Activated naive CD8-positive, alpha-beta T cell treated with anti-CD3 and anti-CD28 coated beads, Interleukin-2, amount 10 ng/mL, durations not matched to agents 7 days and 5 days (primary cell): ENCODE results near the gene TOPAZ1. TPM values are rescaled to one million over a fixed set of nuclear protein-coding genes. Genes with fewer than 3 reads are reported as not detected.

Experiments used
- ATAC-seq: fragments of 150-1000 bp; cut with Tn5 transposase; one replicate; pipeline ENCODE4 v1.10.0; 2021; ENCODE audit warnings: low read depth, moderate library complexity
- POLR2A ChIA-PET: fragments of 350-600 bp; sonication (Branson Sonifier 250); formaldehyde crosslinking; loops from one replicate; lab custom pipeline; 2021; ENCODE audit warnings: antibody characterized with exemption; lab: Charles Lee
- DNase-seq: peaks from one replicate; pipeline ENCODE4 v3.0.0; 2021
- H3K27ac Mint-ChIP-seq: one replicate; pipeline ENCODE4 v1.8.0; 2022; ENCODE audit warnings: mild to moderate bottlenecking, mixed read lengths
- H3K27me3 Mint-ChIP-seq: one replicate; pipeline ENCODE4 v1.8.0; 2022; ENCODE audit warnings: mild to moderate bottlenecking, moderate library complexity, mixed read lengths
- H3K36me3 Mint-ChIP-seq: one replicate; pipeline ENCODE4 v1.8.0; 2021; ENCODE audit warnings: mild to moderate bottlenecking, mixed read lengths
- H3K4me1 Mint-ChIP-seq: one replicate; pipeline ENCODE4 v1.8.0; 2021; ENCODE audit warnings: mixed read lengths
- H3K4me3 Mint-ChIP-seq: one replicate; pipeline ENCODE4 v1.8.0; 2022; ENCODE audit warnings: mild to moderate bottlenecking, moderate library complexity, mixed read lengths
- H3K9me3 Mint-ChIP-seq: one replicate; pipeline ENCODE4 v1.8.0; 2021; ENCODE audit warnings: mixed read lengths
- total RNA-seq, 2 experiments: library from RNA; stranded (reverse); gene quantifications; one replicate each; pipeline ENCODE4 v1.2.3, GENCODE V29; 2021

Gene TOPAZ1
- total RNA-seq, 2 experiments from 2014 or later: not detected

DNA sequence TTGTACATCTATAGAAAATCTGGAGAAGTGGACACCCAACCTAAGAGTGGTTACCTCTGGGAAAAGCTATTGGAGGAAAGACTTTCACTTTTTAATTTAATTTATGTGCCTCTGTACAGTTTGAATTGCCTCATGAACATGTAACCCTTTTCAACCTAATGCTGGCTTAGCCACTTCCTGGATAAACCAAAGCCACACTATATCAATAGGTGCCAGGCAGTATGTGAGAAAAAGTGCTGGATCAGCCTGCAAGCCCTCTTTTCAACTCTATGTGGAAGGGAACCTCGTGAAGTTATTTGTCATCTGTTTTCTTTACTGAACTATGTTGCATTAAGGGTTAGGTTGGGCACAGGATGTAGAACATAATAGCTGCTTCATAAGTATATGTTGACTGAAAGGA lies 9.3 kb upstream of the TOPAZ1 start:
- Mint-ChIP-seq H3K4me1 (peaks cover 14% of the 10 kb centered on the region), H3K27ac (no peak overlapping the region)

DNA sequence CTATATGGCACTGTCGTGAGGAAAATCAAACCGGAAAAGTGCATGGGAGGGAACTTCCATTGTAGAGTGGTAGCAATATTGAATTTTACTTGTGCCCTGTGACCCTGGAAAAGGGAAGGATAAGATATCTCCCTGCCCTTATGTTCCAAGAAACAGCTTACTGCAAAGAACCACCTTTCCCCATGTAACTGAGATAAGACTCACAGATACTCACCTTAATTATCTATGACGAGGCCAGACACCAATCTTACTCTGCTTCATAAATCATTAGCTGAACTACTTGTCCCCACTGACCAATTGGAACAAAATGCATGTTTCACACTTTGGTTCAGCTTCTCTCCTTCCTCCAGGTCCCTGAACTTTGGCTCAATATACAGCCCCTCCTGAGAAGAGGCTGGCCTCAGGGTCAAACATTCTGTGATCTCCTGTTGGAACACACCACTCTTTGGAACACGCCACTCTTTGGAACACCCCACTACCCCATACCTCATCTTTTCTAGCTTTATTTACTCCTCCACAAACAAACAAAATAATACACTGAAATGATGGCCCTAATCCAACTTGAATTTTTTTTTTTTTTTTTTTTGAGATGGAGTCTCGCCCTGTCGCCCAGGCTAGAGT lies 6.9 kb upstream of the TOPAZ1 start:
- peaks cover 12% of the 10 kb centered on the region for H3K27me3 Mint-ChIP-seq
- POLR2A ChIA-PET: interaction anchor here (0.9 kb wide), 1 partner anchor 103 kb away, joined by 3 read pairs; the partner anchor contains the start of gene TCAIM
- H3K36me3 Mint-ChIP-seq: no peaks in the 10 kb centered on the region
- H3K9me3 Mint-ChIP-seq: no peaks in the 10 kb centered on the region
- ATAC-seq (no peak), DNase-seq (no peak)
- no peak overlapping the region for H3K27ac Mint-ChIP-seq
- peaks cover 13% of the 10 kb centered on the region for H3K4me1 Mint-ChIP-seq
- H3K4me3 Mint-ChIP-seq: no peak overlapping the region

More for the DNA sequence above, 9.3 kb upstream of the TOPAZ1 start:
- DNase-seq: no peak
- Mint-ChIP-seq H3K9me3 (no peaks in the 10 kb centered on the region), H3K36me3 (no peaks in the 10 kb centered on the region), H3K27me3 (peaks cover 11% of the 10 kb centered on the region), H3K4me3 (no peak overlapping the region)
- POLR2A ChIA-PET: no interaction called here
- peak; percentile 82 for ATAC-seq

- Mint-ChIP-seq H3K9me3 (no peaks in the 10 kb centered on the region), H3K4me3 (peak overlapping the region; percentile 52), H3K36me3 (no peaks in the 10 kb centered on the region), H3K4me1 (peaks cover 13% of the 10 kb centered on the region), H3K27me3 (peaks cover 4% of the 10 kb centered on the region), H3K27ac (no peak overlapping the region)
- DNase-seq (no peak), ATAC-seq (peak; percentile 80)
- POLR2A ChIA-PET: no interaction called here
Measured at GRCh38 chr3:44235604-44236484, 5.8 kb upstream of the TOPAZ1 start.

- Mint-ChIP-seq H3K27ac (no peak overlapping the region), H3K9me3 (peaks cover 4% of the 10 kb centered on the region), H3K4me1 (peaks cover 13% of the 10 kb centered on the region), H3K27me3 (peaks cover 9% of the 10 kb centered on the region), H3K36me3 (no peaks in the 10 kb centered on the region), H3K4me3 (no peak overlapping the region)
- no peak for DNase-seq
- POLR2A ChIA-PET: no interaction called here
- ATAC-seq: no peak
Measured at GRCh38 chr3:44236485-44236908, 5.2 kb upstream of the TOPAZ1 start.

DNA sequence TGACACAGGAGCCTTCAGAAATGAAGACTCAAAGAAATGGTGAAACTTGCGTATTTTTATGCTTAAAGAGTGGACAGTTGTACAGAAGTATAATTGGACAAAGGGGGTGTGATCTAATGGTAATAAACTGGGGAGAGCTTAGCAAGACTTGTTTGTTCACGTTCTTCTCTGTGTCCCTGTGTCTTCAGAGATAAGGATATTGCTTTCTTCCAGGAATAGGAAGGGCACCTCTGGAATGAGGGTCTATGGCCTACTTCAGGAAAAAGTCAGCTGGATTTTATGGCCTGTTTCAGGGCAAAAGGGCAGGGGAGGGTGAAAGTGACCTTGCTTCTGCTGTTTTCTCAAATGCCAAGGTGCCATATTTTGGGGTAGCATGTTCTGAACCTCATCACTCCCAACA lies 4.5 kb upstream of the TOPAZ1 start:
- Mint-ChIP-seq H3K9me3 (peaks cover 4% of the 10 kb centered on the region), H3K27me3 (peaks cover 9% of the 10 kb centered on the region), H3K4me1 (peaks cover 13% of the 10 kb centered on the region), H3K4me3 (no peak overlapping the region), H3K36me3 (no peaks in the 10 kb centered on the region), H3K27ac (no peak overlapping the region)
- ATAC-seq (no peak), DNase-seq (no peak)
- POLR2A ChIA-PET: no interaction called here

- ATAC-seq: no peak
- POLR2A ChIA-PET: no interaction called here
- Mint-ChIP-seq H3K9me3 (peaks cover 4% of the 10 kb centered on the region), H3K27ac (no peak overlapping the region), H3K27me3 (peaks cover 9% of the 10 kb centered on the region), H3K4me3 (no peak overlapping the region), H3K36me3 (no peaks in the 10 kb centered on the region), H3K4me1 (peaks cover 9% of the 10 kb centered on the region)
- no peak for DNase-seq
Measured at GRCh38 chr3:44237665-44238064, 4.0 kb upstream of the TOPAZ1 start.

DNA sequence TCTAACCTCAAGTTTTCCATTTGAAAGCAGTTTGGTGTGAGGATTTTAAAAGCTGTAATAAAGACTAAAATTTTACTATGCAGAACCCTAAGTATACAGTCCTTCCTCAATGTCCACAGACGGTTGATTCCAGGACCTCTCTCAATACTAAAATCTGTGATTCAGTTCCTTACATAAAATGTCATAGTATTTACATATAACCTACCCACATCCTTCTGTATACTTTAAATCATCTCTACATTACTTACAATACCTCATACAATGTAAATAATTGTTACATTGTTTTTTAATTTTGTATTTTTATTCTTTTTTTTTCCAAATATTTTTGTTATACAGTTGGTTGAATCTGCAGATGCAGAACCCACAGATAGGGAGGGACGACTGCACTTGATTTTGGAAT lies 2.8 kb upstream of the TOPAZ1 start:
- Mint-ChIP-seq H3K36me3 (no peaks in the 10 kb centered on the region), H3K27me3 (peaks cover 17% of the 10 kb centered on the region)

GRCh38 chr3:44240061-44240460 lies 1.6 kb upstream of the TOPAZ1 start:
- no peak for ATAC-seq
- H3K4me3 Mint-ChIP-seq: no peak overlapping the region

More for the DNA sequence above, 2.8 kb upstream of the TOPAZ1 start:
- POLR2A ChIA-PET: no interaction called here
- ATAC-seq (no peak), DNase-seq (no peak)
- peaks cover 4% of the 10 kb centered on the region for H3K9me3 Mint-ChIP-seq
- H3K4me1 Mint-ChIP-seq: peaks cover 6% of the 10 kb centered on the region
- no peak overlapping the region for H3K4me3 Mint-ChIP-seq
- H3K27ac Mint-ChIP-seq: no peak overlapping the region

DNA sequence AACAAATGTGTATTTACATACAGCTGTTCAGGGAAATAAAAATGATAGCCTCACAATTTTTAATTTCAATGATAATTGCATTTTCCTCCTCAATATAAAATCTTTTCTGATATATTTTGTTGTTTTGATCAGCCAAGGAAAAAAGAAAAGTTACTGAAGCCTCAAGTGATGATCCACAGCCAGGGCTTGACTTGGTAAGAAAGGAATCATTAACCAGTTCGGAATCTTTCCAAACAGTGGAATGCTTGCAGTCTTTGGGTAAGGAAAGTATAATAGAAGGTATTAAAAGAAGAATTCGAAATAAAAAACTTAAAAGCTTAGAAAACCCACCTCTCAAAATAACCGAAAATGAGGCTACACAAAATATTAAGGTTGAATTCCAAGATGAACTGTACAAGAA lies 1.0 kb downstream of the TOPAZ1 start:
- Mint-ChIP-seq H3K4me1 (no peaks in the 10 kb centered on the region), H3K4me3 (no peak overlapping the region), H3K27me3 (peaks cover 33% of the 10 kb centered on the region), H3K9me3 (peaks cover 4% of the 10 kb centered on the region), H3K36me3 (no peaks in the 10 kb centered on the region), H3K27ac (no peak overlapping the region)
- ATAC-seq (no peak), DNase-seq (no peak)
- POLR2A ChIA-PET: no interaction called here

More at GRCh38 chr3:44240061-44240460, 1.6 kb upstream of the TOPAZ1 start:
- Mint-ChIP-seq H3K4me1 (peaks cover 6% of the 10 kb centered on the region), H3K27ac (no peak overlapping the region), H3K36me3 (no peaks in the 10 kb centered on the region), H3K27me3 (peaks cover 23% of the 10 kb centered on the region), H3K9me3 (peaks cover 4% of the 10 kb centered on the region)
- POLR2A ChIA-PET: no interaction called here
- no peak for DNase-seq

GRCh38 chr3:44248152-44248551 lies 6.5 kb downstream of the TOPAZ1 start:
- Mint-ChIP-seq H3K9me3 (peaks cover 10% of the 10 kb centered on the region), H3K36me3 (no peaks in the 10 kb centered on the region), H3K27me3 (peaks cover 41% of the 10 kb centered on the region), H3K27ac (no peak overlapping the region), H3K4me3 (no peak overlapping the region), H3K4me1 (no peaks in the 10 kb centered on the region)
- ATAC-seq: no peak
- no peak for DNase-seq
- POLR2A ChIA-PET: no interaction called here

DNA sequence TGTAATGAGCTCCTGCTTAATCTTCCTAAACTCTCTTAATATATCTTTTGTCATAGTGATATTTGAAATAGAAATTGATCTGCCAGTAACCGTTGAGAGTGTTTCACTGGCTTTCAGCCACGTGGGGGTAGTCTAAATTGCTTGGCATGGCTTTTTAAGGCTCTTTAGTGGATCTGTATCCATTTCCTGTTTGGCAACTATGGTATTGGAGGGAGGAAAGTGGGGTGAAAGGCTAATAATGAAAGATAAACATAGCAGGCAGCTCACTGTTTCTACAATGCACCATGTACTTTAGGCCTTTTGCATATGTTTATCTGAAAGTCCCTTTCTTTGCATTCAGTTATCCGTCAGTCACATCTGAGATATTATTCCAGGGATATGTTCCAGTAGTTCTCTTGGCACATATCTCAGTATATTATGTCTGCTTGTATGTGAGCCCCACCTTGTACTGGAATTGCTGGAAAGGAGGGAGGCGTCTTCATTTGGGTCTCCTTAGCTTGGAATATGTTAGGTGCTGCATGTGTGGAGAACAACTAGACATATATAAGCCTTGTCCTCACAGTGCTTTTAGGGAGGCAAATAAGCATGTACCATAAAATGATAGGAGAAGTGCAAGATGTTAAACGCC lies 10.8 kb downstream of the TOPAZ1 start:
- Mint-ChIP-seq H3K36me3 (no peaks in the 10 kb centered on the region), H3K9me3 (peaks cover 10% of the 10 kb centered on the region)
- no peak for ATAC-seq

GRCh38 chr3:44259404-44259803 lies 17.7 kb downstream of the TOPAZ1 start:
- Mint-ChIP-seq H3K27me3 (peaks cover 18% of the 10 kb centered on the region), H3K36me3 (no peaks in the 10 kb centered on the region), H3K4me3 (no peak overlapping the region), H3K4me1 (no peaks in the 10 kb centered on the region), H3K9me3 (no peaks in the 10 kb centered on the region), H3K27ac (no peak overlapping the region)
- ATAC-seq (no peak), DNase-seq (no peak)
- POLR2A ChIA-PET: no interaction called here

More for the DNA sequence above, 10.8 kb downstream of the TOPAZ1 start:
- H3K27me3 Mint-ChIP-seq: peaks cover 15% of the 10 kb centered on the region
- H3K27ac Mint-ChIP-seq: no peak overlapping the region
- DNase-seq: no peak
- POLR2A ChIA-PET: no interaction called here
- no peak overlapping the region for H3K4me3 Mint-ChIP-seq
- no peaks in the 10 kb centered on the region for H3K4me1 Mint-ChIP-seq

GRCh38 chr3:44264146-44264545 lies 22.5 kb downstream of the TOPAZ1 start:
- Mint-ChIP-seq H3K27ac (no peak overlapping the region), H3K27me3 (peaks cover 23% of the 10 kb centered on the region), H3K36me3 (no peaks in the 10 kb centered on the region), H3K9me3 (peaks cover 5% of the 10 kb centered on the region), H3K4me1 (peaks cover 6% of the 10 kb centered on the region), H3K4me3 (no peak overlapping the region)
- no peak for DNase-seq
- POLR2A ChIA-PET: no interaction called here
- ATAC-seq: no peak
